HG03064 (cell line): Measurements from ENCODE around the gene FKBP5.

ENCODE experiments used
- ATAC-seq: cut with Tn5 transposase; IDR thresholded peaks from one replicate; pipeline ENCODE4 v1.9.1; 2021; ENCODE audit warnings: low read depth; ENCODE audit not compliant: unreplicated experiment

The FKBP5 gene

GRCh38 chr6:35668744-35669450 lies 19.8 kb downstream of the FKBP5 start:
- ATAC-seq = no peak

GRCh38 chr6:35668096-35668495 lies 20.6 kb downstream of the FKBP5 start:
- no peak for ATAC-seq

- no peak for ATAC-seq
These were observed 23.1 kb downstream of the FKBP5 start for GRCh38 chr6:35665573-35665972.

- no peak for ATAC-seq
These were observed 23.8 kb downstream of the FKBP5 start for GRCh38 chr6:35664945-35665344.

- ATAC-seq = no peak
These were observed 25.1 kb downstream of the FKBP5 start for GRCh38 chr6:35663447-35664235.

- ATAC-seq = no peak
These were observed 25.7 kb downstream of the FKBP5 start for GRCh38 chr6:35662999-35663398.

GRCh38 chr6:35654883-35655282 lies 33.8 kb downstream of the FKBP5 start:
- no peak for ATAC-seq

GRCh38 chr6:35651244-35651643 lies 37.5 kb downstream of the FKBP5 start:
- no peak for ATAC-seq

GRCh38 chr6:35650015-35650414 lies 38.7 kb downstream of the FKBP5 start:
- no peak for ATAC-seq

GRCh38 chr6:35648203-35648602 lies 40.5 kb downstream of the FKBP5 start:
- no peak for ATAC-seq

- no peak for ATAC-seq
These were observed 41.3 kb downstream of the FKBP5 start for GRCh38 chr6:35647400-35647799.

GRCh38 chr6:35643162-35643535 lies 45.6 kb downstream of the FKBP5 start:
- no peak for ATAC-seq

GRCh38 chr6:35642471-35643161 lies 46.1 kb downstream of the FKBP5 start:
- ATAC-seq = no peak

GRCh38 chr6:35640017-35640664 lies 48.6 kb downstream of the FKBP5 start:
- ATAC-seq = no peak

- no peak for ATAC-seq
These were observed 50.0 kb downstream of the FKBP5 start for GRCh38 chr6:35638679-35639078.

GRCh38 chr6:35637911-35638310 lies 50.8 kb downstream of the FKBP5 start:
- ATAC-seq = no peak

GRCh38 chr6:35635601-35636597 lies 52.8 kb downstream of the FKBP5 start:
- ATAC-seq = no peak

GRCh38 chr6:35634316-35634715 lies 54.4 kb downstream of the FKBP5 start:
- no peak for ATAC-seq

GRCh38 chr6:35633579-35634089 lies 55.1 kb downstream of the FKBP5 start:
- no peak for ATAC-seq
